ENCODE results near the gene TMEM89. TPM values are rescaled to one million over a fixed set of nuclear protein-coding genes. Genes with fewer than 3 reads are reported as not detected.

The TMEM89 gene
- total and polyA plus RNA-seq, 2 of the 13 experiments (the other 11 are each of a cell fraction or from before 2014, with no cell fraction given), result 0.31 to 0.59 TPM

DNA sequence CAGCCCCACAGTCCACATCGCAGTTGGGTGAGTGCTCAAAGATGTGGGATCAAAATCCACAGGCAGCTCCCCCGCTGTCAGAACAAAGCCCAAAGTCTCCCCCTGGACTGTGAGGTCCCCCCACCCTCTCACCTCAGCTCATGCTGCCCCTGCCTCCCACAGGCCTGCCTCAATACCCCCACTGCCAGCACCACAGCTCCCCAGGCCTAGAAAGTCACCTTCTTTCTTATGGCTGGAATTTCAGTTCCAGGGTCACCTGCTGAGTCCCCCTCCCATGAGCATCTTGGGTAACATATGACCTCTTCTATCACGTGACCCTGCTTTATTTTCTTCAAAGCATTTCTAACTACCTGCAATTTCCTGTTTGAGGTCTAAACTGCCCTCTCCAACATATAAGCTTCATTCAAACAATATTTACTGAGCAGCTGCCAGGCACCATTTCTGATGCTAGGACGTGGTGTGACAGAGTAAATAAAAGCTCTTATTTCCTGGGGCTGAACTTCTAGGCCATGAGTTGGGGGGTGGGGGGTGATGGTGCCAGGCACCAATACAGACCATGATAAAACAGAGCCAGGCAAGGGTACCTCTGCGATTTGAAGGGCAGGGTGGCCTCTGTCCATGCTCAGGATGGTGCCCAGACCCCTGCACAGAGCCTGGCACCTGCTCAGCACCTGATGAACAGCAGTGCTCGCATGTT is 2.4 kb upstream of the TMEM89 start (continued):
- TF ChIP-seq, protein P1, sequence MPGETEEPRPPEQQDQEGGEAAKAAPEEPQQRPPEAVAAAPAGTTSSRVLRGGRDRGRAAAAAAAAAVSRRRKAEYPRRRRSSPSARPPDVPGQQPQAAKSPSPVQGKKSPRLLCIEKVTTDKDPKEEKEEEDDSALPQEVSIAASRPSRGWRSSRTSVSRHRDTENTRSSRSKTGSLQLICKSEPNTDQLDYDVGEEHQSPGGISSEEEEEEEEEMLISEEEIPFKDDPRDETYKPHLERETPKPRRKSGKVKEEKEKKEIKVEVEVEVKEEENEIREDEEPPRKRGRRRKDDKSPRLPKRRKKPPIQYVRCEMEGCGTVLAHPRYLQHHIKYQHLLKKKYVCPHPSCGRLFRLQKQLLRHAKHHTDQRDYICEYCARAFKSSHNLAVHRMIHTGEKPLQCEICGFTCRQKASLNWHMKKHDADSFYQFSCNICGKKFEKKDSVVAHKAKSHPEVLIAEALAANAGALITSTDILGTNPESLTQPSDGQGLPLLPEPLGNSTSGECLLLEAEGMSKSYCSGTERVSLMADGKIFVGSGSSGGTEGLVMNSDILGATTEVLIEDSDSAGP (CRISPR knock-in tag; IDR thresholded peaks at IDR 0.05; ENCODE audit: borderline replicate concordance), result peak; percentile 12; the same call in 1 of the 2 replicates
- TF ChIP-seq NFIC (IDR thresholded peaks at IDR 0.05; ENCODE audit: low read length) (no peak; the same call in 1 of the 2 replicates), RARG (CRISPR knock-in tag; IDR thresholded peaks at IDR 0.05; ENCODE audit: low read depth) (0 out of 2 replicates have a peak, but pooled peaks have one; percentile 65), TCF7 (IDR thresholded peaks at IDR 0.05; ENCODE audit: low read depth) (peak; percentile 82), KDM5B (CRISPR knock-in tag; IDR thresholded peaks at IDR 0.05; ENCODE audit: borderline replicate concordance) (peak; percentile 26; the same call in 1 of the 2 replicates), NR2F6 (IDR thresholded peaks at IDR 0.05) (peak; percentile 85), NR2F6 (CRISPR knock-in tag; IDR thresholded peaks at IDR 0.05) (peak; percentile 83), ZNF3 (CRISPR knock-in tag; IDR thresholded peaks at IDR 0.05) (no peak), ZSCAN30 (CRISPR knock-in tag; IDR thresholded peaks at IDR 0.05) (no peak), STAG1 (CRISPR knock-in tag; IDR thresholded peaks at IDR 0.05) (0 out of 2 replicates have a peak, but pooled peaks have one; percentile 3)
- TF ChIP-seq, protein P2, sequence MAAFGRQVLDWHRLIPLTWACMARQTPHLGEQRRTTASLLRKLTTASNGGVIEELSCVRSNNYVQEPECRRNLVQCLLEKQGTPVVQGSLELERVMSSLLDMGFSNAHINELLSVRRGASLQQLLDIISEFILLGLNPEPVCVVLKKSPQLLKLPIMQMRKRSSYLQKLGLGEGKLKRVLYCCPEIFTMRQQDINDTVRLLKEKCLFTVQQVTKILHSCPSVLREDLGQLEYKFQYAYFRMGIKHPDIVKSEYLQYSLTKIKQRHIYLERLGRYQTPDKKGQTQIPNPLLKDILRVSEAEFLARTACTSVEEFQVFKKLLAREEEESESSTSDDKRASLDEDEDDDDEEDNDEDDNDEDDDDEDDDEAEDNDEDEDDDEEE (CRISPR knock-in tag; IDR thresholded peaks at IDR 0.05), result no peak
- TF ChIP-seq, protein P3, sequence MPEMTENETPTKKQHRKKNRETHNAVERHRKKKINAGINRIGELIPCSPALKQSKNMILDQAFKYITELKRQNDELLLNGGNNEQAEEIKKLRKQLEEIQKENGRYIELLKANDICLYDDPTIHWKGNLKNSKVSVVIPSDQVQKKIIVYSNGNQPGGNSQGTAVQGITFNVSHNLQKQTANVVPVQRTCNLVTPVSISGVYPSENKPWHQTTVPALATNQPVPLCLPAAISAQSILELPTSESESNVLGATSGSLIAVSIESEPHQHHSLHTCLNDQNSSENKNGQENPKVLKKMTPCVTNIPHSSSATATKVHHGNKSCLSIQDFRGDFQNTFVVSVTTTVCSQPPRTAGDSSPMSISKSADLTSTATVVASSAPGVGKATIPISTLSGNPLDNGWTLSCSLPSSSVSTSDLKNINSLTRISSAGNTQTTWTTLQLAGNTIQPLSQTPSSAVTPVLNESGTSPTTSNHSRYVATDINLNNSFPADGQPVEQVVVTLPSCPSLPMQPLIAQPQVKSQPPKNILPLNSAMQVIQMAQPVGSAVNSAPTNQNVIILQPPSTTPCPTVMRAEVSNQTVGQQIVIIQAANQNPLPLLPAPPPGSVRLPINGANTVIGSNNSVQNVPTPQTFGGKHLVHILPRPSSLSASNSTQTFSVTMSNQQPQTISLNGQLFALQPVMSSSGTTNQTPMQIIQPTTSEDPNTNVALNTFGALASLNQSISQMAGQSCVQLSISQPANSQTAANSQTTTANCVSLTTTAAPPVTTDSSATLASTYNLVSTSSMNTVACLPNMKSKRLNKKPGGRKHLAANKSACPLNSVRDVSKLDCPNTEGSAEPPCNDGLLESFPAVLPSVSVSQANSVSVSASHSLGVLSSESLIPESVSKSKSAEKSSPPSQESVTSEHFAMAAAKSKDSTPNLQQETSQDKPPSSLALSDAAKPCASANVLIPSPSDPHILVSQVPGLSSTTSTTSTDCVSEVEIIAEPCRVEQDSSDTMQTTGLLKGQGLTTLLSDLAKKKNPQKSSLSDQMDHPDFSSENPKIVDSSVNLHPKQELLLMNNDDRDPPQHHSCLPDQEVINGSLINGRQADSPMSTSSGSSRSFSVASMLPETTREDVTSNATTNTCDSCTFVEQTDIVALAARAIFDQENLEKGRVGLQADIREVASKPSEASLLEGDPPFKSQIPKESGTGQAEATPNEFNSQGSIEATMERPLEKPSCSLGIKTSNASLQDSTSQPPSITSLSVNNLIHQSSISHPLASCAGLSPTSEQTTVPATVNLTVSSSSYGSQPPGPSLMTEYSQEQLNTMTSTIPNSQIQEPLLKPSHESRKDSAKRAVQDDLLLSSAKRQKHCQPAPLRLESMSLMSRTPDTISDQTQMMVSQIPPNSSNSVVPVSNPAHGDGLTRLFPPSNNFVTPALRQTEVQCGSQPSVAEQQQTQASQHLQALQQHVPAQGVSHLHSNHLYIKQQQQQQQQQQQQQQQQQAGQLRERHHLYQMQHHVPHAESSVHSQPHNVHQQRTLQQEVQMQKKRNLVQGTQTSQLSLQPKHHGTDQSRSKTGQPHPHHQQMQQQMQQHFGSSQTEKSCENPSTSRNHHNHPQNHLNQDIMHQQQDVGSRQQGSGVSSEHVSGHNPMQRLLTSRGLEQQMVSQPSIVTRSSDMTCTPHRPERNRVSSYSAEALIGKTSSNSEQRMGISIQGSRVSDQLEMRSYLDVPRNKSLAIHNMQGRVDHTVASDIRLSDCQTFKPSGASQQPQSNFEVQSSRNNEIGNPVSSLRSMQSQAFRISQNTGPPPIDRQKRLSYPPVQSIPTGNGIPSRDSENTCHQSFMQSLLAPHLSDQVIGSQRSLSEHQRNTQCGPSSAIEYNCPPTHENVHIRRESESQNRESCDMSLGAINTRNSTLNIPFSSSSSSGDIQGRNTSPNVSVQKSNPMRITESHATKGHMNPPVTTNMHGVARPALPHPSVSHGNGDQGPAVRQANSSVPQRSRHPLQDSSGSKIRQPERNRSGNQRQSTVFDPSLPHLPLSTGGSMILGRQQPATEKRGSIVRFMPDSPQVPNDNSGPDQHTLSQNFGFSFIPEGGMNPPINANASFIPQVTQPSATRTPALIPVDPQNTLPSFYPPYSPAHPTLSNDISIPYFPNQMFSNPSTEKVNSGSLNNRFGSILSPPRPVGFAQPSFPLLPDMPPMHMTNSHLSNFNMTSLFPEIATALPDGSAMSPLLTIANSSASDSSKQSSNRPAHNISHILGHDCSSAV (CRISPR knock-in tag; IDR thresholded peaks at IDR 0.05; ENCODE audit: borderline replicate concordance), result no peak
- TF ChIP-seq, protein P4, sequence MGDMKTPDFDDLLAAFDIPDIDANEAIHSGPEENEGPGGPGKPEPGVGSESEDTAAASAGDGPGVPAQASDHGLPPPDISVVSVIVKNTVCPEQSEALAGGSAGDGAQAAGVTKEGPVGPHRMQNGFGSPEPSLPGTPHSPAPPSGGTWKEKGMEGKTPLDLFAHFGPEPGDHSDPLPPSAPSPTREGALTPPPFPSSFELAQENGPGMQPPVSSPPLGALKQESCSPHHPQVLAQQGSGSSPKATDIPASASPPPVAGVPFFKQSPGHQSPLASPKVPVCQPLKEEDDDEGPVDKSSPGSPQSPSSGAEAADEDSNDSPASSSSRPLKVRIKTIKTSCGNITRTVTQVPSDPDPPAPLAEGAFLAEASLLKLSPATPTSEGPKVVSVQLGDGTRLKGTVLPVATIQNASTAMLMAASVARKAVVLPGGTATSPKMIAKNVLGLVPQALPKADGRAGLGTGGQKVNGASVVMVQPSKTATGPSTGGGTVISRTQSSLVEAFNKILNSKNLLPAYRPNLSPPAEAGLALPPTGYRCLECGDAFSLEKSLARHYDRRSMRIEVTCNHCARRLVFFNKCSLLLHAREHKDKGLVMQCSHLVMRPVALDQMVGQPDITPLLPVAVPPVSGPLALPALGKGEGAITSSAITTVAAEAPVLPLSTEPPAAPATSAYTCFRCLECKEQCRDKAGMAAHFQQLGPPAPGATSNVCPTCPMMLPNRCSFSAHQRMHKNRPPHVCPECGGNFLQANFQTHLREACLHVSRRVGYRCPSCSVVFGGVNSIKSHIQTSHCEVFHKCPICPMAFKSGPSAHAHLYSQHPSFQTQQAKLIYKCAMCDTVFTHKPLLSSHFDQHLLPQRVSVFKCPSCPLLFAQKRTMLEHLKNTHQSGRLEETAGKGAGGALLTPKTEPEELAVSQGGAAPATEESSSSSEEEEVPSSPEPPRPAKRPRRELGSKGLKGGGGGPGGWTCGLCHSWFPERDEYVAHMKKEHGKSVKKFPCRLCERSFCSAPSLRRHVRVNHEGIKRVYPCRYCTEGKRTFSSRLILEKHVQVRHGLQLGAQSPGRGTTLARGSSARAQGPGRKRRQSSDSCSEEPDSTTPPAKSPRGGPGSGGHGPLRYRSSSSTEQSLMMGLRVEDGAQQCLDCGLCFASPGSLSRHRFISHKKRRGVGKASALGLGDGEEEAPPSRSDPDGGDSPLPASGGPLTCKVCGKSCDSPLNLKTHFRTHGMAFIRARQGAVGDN (CRISPR knock-in tag; IDR thresholded peaks at IDR 0.05), result peak; percentile 92
